K562 (cell line): ENCODE data around the gene TM7SF2. TPM values are rescaled to one million over a fixed set of nuclear protein-coding genes. Genes with fewer than 3 reads are reported as not detected.

ENCODE experiments used
- BRD9 ChIP-seq: fragments of 450-650 bp; IDR thresholded peaks from 2 replicates; pipeline ENCODE4 v1.6.1; 2018; ENCODE audit warnings: low read depth; ENCODE audit not compliant: partially characterized antibody
- CREB5 ChIP-seq: fragments of 250-450 bp; sonication (Bioruptor Pico); IDR thresholded peaks from 2 replicates; pipeline ENCODE4 v1.5.0; 2020; ENCODE audit warnings: mild to moderate bottlenecking
- ELF2 ChIP-seq: fragments of 250-450 bp; sonication (Bioruptor Pico); IDR thresholded peaks from 2 replicates; pipeline ENCODE4 v1.5.0; 2021; ENCODE audit warnings: mild to moderate bottlenecking
- ELF4 ChIP-seq: fragments of 450-650 bp; formaldehyde crosslinking; IDR thresholded peaks from 2 replicates; pipeline ENCODE4 v1.4.0; 2022; ENCODE audit warnings: missing genetic modification characterization
- KHSRP ChIP-seq: fragments of 450-650 bp; IDR thresholded peaks from 2 replicates; pipeline ENCODE4 v1.6.1; 2017
- MAFG ChIP-seq: fragments of 450-650 bp; conservative IDR thresholded peaks from 2 replicates; pipeline ENCODE4 v1.6.1; 2016; ENCODE audit warnings: missing genetic modification characterization, missing compliant biosample characterization
- MXI1 ChIP-seq: IDR thresholded peaks from 2 replicates; pipeline ENCODE4 v1.6.1; 2011; ENCODE audit warnings: low read depth, mild to moderate bottlenecking, improper control_type of control experiment, low read length
- RBM14 ChIP-seq: fragments of 200-400 bp; formaldehyde crosslinking; IDR thresholded peaks from 2 replicates; pipeline ENCODE4 v1.6.1; 2018; ENCODE audit warnings: low read depth, mild to moderate bottlenecking, low read length, moderate library complexity, borderline replicate concordance; ENCODE audit not compliant: insufficient read depth
- RBM15 ChIP-seq: fragments of 200-400 bp; formaldehyde crosslinking; IDR thresholded peaks from 2 replicates; pipeline ENCODE4 v1.6.1; 2018; ENCODE audit warnings: mild to moderate bottlenecking, low read length, moderate library complexity; ENCODE audit not compliant: insufficient read depth
- SIRT6 ChIP-seq: IDR thresholded peaks from one replicate; pipeline ENCODE4 v1.6.1; 2012; ENCODE audit warnings: low read depth, mild to moderate bottlenecking, control low read depth, inconsistent platforms, low read length, moderate library complexity
- SMARCA4 ChIP-seq: fragments of 450-650 bp; IDR thresholded peaks from 2 replicates; pipeline ENCODE4 v1.6.1; 2016
- SMARCE1 ChIP-seq: fragments of 450-650 bp; IDR thresholded peaks from 2 replicates; pipeline ENCODE4 v1.7.1; 2016; ENCODE audit warnings: mild to moderate bottlenecking
- SRSF7 ChIP-seq: fragments of 200-400 bp; formaldehyde crosslinking; optimal IDR thresholded peaks from 2 replicates; pipeline ENCODE3; 2017; ENCODE audit warnings: mild to moderate bottlenecking, low read depth, low read length
- TBP ChIP-seq: optimal IDR thresholded peaks from 2 replicates; pipeline ENCODE3; 2011; ENCODE audit warnings: low read depth, low read length, improper control_type of control experiment
- ZFX ChIP-seq: sonication (generic); formaldehyde crosslinking; IDR thresholded peaks from 2 replicates; pipeline ENCODE4 v1.8.0; 2022; ENCODE audit warnings: mild to moderate bottlenecking, missing genetic modification reagents, moderate library complexity
- ZNF184 ChIP-seq: sonication (generic); formaldehyde crosslinking; IDR thresholded peaks from 2 replicates; pipeline ENCODE4 v1.5.0; 2020; ENCODE audit warnings: missing genetic modification reagents
- ZNF282 ChIP-seq: sonication (generic); formaldehyde crosslinking; IDR thresholded peaks from 2 replicates; pipeline ENCODE4 v1.8.1; 2023; ENCODE audit warnings: missing genetic modification reagents
- ZNF347 ChIP-seq: fragments of 450-650 bp; formaldehyde crosslinking; IDR thresholded peaks from 2 replicates; pipeline ENCODE4 v1.4.0; 2020; ENCODE audit warnings: low read depth, mild to moderate bottlenecking, moderate library complexity
- ZNF436 ChIP-seq: fragments of 250-450, 450-650 bp; sonication (Bioruptor Pico); formaldehyde crosslinking; IDR thresholded peaks from 2 replicates; pipeline ENCODE4 v1.7.0; 2020; ENCODE audit warnings: mild to moderate bottlenecking
- ZNF583 ChIP-seq: fragments of 250-450 bp; sonication (Bioruptor Pico); IDR thresholded peaks from 2 replicates; pipeline ENCODE4 v1.4.0; 2020
- ZSCAN29 ChIP-seq: fragments of 450-650 bp; IDR thresholded peaks from 2 replicates; pipeline ENCODE4 v1.6.1; 2017
- polyA plus RNA-seq, 8 experiments: library from polyadenylated mRNA; depleted of rRNA in 4 of 8; stranded (reverse) in 5 of 8; unstranded in 3 of 8; fragments of >200 nt; fragmentation: Nextera tagmentation in 2 of 8; fragmentation: Illumina TruSeq in 1 of 8; extraction: Ambion mirVana in 2 of 8; extraction: Trizol in 1 of 8; gene quantifications; 2 replicates each; pipeline versions ENCODE4 v1.2.1 to v1.2.3, GENCODE V29; 2011 to 2014; ENCODE audit warnings: inconsistent platforms in 1 of 8, missing spikeins in 1 of 8
- total RNA-seq, 7 experiments: library from RNA; depleted of rRNA in 6 of 7; stranded (reverse); fragments of >200 nt in 6 of 7; fragmentation: Illumina TruSeq in 2 of 7; extraction: Trizol in 2 of 7; gene quantifications; 2 replicates each; pipeline versions ENCODE4 v1.2.1 to v1.2.3, GENCODE V29; 2011 to 2021; ENCODE audit warnings: low replicate concordance in 1 of 7
- TF ChIP-seq, protein P1 (sequence below): fragments of 250-450 bp; sonication (Bioruptor Pico); IDR thresholded peaks from 2 replicates; pipeline ENCODE4 v1.4.0; 2020; ENCODE audit warnings: borderline replicate concordance
- TF ChIP-seq, protein P2 (sequence below): fragments of 450-650 bp; IDR thresholded peaks from 2 replicates; pipeline ENCODE4 v1.6.1; 2016; ENCODE audit warnings: antibody characterized with exemption
- TF ChIP-seq, protein P3 (sequence below): IDR thresholded peaks from 3 replicates; pipeline ENCODE4 v1.6.1; 2011; ENCODE audit warnings: borderline replicate concordance, mild to moderate bottlenecking; ENCODE audit not compliant: insufficient read length, insufficient read depth
- TF ChIP-seq, protein P4 (sequence below): fragments of 250-450 bp; sonication (Bioruptor Pico); IDR thresholded peaks from 2 replicates; pipeline ENCODE4 v1.5.0; 2021

TM7SF2 gene
- total and polyA plus RNA-seq, 9 of the 15 experiments (the other 6 are each of a cell fraction or from before 2014, with no cell fraction given), result 1.2 to 22.0 (median 14.3) TPM

DNA sequence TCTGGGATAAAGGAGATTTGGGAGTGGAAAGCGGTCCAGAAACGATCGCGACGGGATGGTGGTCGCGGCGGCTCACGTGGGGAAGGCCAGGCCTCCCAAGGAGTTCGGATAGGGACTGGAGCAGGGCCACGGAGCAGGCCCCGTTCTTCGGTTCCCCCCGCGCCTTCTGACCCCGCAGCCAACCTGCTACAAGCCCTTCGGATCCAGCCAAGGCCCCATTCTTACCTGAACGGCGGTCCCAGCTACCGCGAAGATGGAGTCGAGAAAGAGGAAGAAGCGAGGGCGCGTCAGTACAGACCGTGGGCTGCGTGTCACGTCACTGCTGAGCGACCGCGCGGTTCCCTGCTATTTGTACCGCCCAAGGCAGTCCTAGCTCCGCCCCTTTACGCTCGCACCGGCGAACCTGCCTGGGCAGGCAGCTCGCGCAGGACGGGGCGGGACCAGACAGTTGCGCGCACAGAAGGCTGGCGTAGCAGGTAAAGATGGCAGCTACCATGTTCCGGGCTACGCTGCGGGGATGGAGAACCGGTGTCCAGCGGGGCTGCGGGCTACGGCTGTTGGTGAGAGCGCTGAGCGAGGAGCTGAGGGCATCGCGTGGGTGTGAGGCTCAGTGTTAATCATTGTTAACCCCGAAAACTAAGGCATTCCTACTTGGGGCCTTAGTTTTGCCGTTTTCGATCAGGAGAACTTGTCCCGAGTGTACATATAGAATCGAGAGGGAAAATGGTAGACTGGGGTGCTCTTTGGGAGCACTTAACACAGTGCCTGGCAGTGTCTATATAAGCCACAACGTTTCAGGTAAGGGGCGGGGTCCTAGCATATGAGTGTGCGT is 10.4 kb downstream of the TM7SF2 start, which contains the start of the genes FAU and MRPL49 (continued):
- TF ChIP-seq TBP, result peak; percentile 97
- peak; percentile 83 for TF ChIP-seq KHSRP
- TF ChIP-seq ZNF184, result no peak
- TF ChIP-seq ZSCAN29, result no peak
- TF ChIP-seq SMARCA4, result no peak
- TF ChIP-seq ELF2 (CRISPR knock-in tag), result no peak
- TF ChIP-seq RBM15, result no peak
- no peak for TF ChIP-seq MAFG (tag)
- TF ChIP-seq CREB5 (CRISPR knock-in tag), result no peak
- TF ChIP-seq, protein P1, sequence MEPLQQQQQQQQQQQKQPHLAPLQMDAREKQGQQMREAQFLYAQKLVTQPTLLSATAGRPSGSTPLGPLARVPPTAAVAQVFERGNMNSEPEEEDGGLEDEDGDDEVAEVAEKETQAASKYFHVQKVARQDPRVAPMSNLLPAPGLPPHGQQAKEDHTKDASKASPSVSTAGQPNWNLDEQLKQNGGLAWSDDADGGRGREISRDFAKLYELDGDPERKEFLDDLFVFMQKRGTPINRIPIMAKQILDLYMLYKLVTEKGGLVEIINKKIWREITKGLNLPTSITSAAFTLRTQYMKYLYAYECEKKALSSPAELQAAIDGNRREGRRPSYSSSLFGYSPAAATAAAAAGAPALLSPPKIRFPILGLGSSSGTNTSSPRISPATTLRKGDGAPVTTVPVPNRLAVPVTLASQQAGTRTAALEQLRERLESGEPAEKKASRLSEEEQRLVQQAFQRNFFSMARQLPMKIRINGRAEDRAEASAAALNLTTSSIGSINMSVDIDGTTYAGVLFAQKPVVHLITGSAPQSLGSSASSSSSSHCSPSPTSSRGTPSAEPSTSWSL (CRISPR knock-in tag), result no peak
- TF ChIP-seq SRSF7, result no peak
- TF ChIP-seq SIRT6, result no peak
- no peak for TF ChIP-seq BRD9
- peak; percentile 77; the same call in 1 of the 2 replicates for TF ChIP-seq MXI1
- TF ChIP-seq ZNF347 (CRISPR knock-in tag), result no peak
- peak; percentile 97 for TF ChIP-seq ZFX (CRISPR knock-in tag)
- peak; percentile 39; the same call in 1 of the 2 replicates for TF ChIP-seq SMARCE1
- TF ChIP-seq ZNF583 (CRISPR knock-in tag), result no peak
- no peak for TF ChIP-seq ZNF436
- TF ChIP-seq, protein P2, sequence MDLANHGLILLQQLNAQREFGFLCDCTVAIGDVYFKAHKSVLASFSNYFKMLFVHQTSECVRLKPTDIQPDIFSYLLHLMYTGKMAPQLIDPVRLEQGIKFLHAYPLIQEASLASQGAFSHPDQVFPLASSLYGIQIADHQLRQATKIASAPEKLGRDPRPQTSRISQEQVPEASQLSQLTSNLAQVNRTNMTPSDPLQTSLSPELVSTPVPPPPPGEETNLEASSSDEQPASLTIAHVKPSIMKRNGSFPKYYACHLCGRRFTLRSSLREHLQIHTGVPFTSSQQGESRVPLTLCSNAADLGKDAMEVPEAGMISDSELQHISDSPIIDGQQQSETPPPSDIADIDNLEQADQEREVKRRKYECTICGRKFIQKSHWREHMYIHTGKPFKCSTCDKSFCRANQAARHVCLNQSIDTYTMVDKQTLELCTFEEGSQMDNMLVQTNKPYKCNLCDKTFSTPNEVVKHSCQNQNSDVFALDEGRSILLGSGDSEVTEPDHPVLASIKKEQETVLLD, result peak; percentile 91
- TF ChIP-seq, protein P3, sequence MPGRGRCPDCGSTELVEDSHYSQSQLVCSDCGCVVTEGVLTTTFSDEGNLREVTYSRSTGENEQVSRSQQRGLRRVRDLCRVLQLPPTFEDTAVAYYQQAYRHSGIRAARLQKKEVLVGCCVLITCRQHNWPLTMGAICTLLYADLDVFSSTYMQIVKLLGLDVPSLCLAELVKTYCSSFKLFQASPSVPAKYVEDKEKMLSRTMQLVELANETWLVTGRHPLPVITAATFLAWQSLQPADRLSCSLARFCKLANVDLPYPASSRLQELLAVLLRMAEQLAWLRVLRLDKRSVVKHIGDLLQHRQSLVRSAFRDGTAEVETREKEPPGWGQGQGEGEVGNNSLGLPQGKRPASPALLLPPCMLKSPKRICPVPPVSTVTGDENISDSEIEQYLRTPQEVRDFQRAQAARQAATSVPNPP, result no peak
- TF ChIP-seq, protein P4, sequence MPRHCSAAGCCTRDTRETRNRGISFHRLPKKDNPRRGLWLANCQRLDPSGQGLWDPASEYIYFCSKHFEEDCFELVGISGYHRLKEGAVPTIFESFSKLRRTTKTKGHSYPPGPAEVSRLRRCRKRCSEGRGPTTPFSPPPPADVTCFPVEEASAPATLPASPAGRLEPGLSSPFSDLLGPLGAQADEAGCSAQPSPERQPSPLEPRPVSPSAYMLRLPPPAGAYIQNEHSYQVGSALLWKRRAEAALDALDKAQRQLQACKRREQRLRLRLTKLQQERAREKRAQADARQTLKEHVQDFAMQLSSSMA (CRISPR knock-in tag), result no peak
- no peak for TF ChIP-seq ZNF282 (CRISPR knock-in tag)
- no peak for TF ChIP-seq RBM14
- TF ChIP-seq ELF4 (CRISPR knock-in tag), result no peak
